NCI-H2029 treated with DMSO at 0.1 percent for 48 hours (cell line): ENCODE measurements around the gene MRPS27.

Source experiments
- DNase-seq: peaks from one replicate; lab custom pipeline; 2025; lab: John Stamatoyannopoulos, UW

MRPS27 gene

GRCh38 chr5:72319976-72320752 lies at the start of gene MRPS27, which contains the start of gene PTCD2:
Gene MRPS27 (minus strand): TSS chr5:72320240. CDS start chr5:72320221, 19 bp downstream.
Gene PTCD2 (plus strand): TSS chr5:72320373. CDS start chr5:72320383, 10 bp downstream.
- peak; percentile 97 for DNase-seq

GRCh38 chr5:72369711-72370110 lies 49.7 kb upstream of the MRPS27 start:
- no peak for DNase-seq

- DNase-seq: no peak
Observed at GRCh38 chr5:72369301-72369700, 49.3 kb upstream of the MRPS27 start.

GRCh38 chr5:72368271-72368670 lies 48.2 kb upstream of the MRPS27 start:
- DNase-seq: no peak

- peak; percentile 82 for DNase-seq
Observed at GRCh38 chr5:72366324-72366976, 46.4 kb upstream of the MRPS27 start.

- DNase-seq: no peak
Observed at GRCh38 chr5:72364951-72365350, 44.9 kb upstream of the MRPS27 start.

GRCh38 chr5:72364171-72364570 lies 44.1 kb upstream of the MRPS27 start:
- no peak for DNase-seq

- no peak for DNase-seq
Observed at GRCh38 chr5:72363166-72363802, 43.2 kb upstream of the MRPS27 start.

- DNase-seq: no peak
Observed at GRCh38 chr5:72359886-72360285, 39.8 kb upstream of the MRPS27 start.

- DNase-seq: no peak
Observed at GRCh38 chr5:72358925-72359324, 38.9 kb upstream of the MRPS27 start.

GRCh38 chr5:72356361-72356760 lies 36.3 kb upstream of the MRPS27 start:
- no peak for DNase-seq

- no peak for DNase-seq
Observed at GRCh38 chr5:72355706-72356299, 35.8 kb upstream of the MRPS27 start.

GRCh38 chr5:72353046-72353445 lies 33.0 kb upstream of the MRPS27 start:
- DNase-seq: no peak

- no peak for DNase-seq
Observed at GRCh38 chr5:72352616-72353015, 32.6 kb upstream of the MRPS27 start.

- DNase-seq: no peak
Observed at GRCh38 chr5:72351376-72351775, 31.3 kb upstream of the MRPS27 start.

GRCh38 chr5:72347801-72348308 lies 27.8 kb upstream of the MRPS27 start:
- DNase-seq: no peak

- DNase-seq: no peak
Observed at GRCh38 chr5:72346398-72346797, 26.4 kb upstream of the MRPS27 start.

- DNase-seq: no peak
Observed at GRCh38 chr5:72338689-72339209, 18.7 kb upstream of the MRPS27 start.

- DNase-seq: no peak
Observed at GRCh38 chr5:72337159-72337558, 17.1 kb upstream of the MRPS27 start.

GRCh38 chr5:72330712-72331111 lies 10.7 kb upstream of the MRPS27 start:
- DNase-seq: no peak

- peak; percentile 98 for DNase-seq
Observed at GRCh38 chr5:72328172-72328571, 8.1 kb upstream of the MRPS27 start.

GRCh38 chr5:72326306-72326649 lies 6.2 kb upstream of the MRPS27 start:
- DNase-seq: no peak
